GM21447 (cell line): ENCODE data around the gene MMEL1.
"Not testable (repeated sequence)": the region's sequence is repeated elsewhere in the genome, so short reads cannot be mapped to it uniquely, and the experiment has no call there.

ENCODE experiments used
- ATAC-seq: cut with Tn5 transposase; IDR thresholded peaks from one replicate; pipeline ENCODE4 v1.9.1; 2021; ENCODE audit not compliant: unreplicated experiment

Gene MMEL1

GRCh38 chr1:2628933-2629626, 3.7 kb downstream of the MMEL1 start:
- no peak for ATAC-seq

- no peak for ATAC-seq
Observed at GRCh38 chr1:2628191-2628932, 4.5 kb downstream of the MMEL1 start.

GRCh38 chr1:2627746-2628145, 5.1 kb downstream of the MMEL1 start:
- no peak for ATAC-seq

- ATAC-seq, result not testable (repeated sequence)
Observed at GRCh38 chr1:2625748-2626147, 7.1 kb downstream of the MMEL1 start.

- no peak for ATAC-seq
Observed at GRCh38 chr1:2625311-2625710, 7.5 kb downstream of the MMEL1 start.

GRCh38 chr1:2624735-2625300, 8.0 kb downstream of the MMEL1 start:
- no peak for ATAC-seq

GRCh38 chr1:2623571-2624337, 9.1 kb downstream of the MMEL1 start:
- ATAC-seq, result no peak

- ATAC-seq, result no peak
Observed at GRCh38 chr1:2617971-2618470, 14.8 kb downstream of the MMEL1 start.

GRCh38 chr1:2614145-2614544, 18.7 kb downstream of the MMEL1 start:
- ATAC-seq, result no peak

GRCh38 chr1:2612591-2613365, 20.0 kb downstream of the MMEL1 start:
- no peak for ATAC-seq

GRCh38 chr1:2611621-2612437, 21.0 kb downstream of the MMEL1 start:
- ATAC-seq, result no peak

- ATAC-seq, result no peak
Observed at GRCh38 chr1:2611031-2611501, 21.8 kb downstream of the MMEL1 start.

GRCh38 chr1:2610036-2610959, 22.5 kb downstream of the MMEL1 start:
- ATAC-seq, result no peak

- no peak for ATAC-seq
Observed at GRCh38 chr1:2609319-2610035, 23.3 kb downstream of the MMEL1 start.

GRCh38 chr1:2607641-2608091, 25.1 kb downstream of the MMEL1 start:
- ATAC-seq, result no peak

GRCh38 chr1:2606881-2607621, 25.8 kb downstream of the MMEL1 start:
- ATAC-seq, result no peak

GRCh38 chr1:2606396-2606880, 26.4 kb downstream of the MMEL1 start:
- ATAC-seq, result no peak
